ENCODE measurements around the gene CCL4. TPM values are rescaled to one million over a fixed set of nuclear protein-coding genes. Genes with fewer than 3 reads are reported as not detected.

Gene CCL4
- total and polyA plus RNA-seq, 2 experiments from 2014 or later, result not detected

GRCh38 chr17:36070427-36070826, 33.2 kb upstream of the CCL4 start (continued):
- TF ChIP-seq ZNF462 (CRISPR knock-in tag; IDR thresholded peaks at IDR 0.05) (no peak), STAT1 (IDR thresholded peaks at IDR 0.05; ENCODE audit: unreplicated experiment) (no peak)

- Mint-ChIP-seq H3K4me3 (no peak overlapping the region), H3K4me1 (no peaks in the 10 kb centered on the region; the same call in 2 of the 3 replicates), H3K36me3 (ENCODE audit: low read depth) (no peaks in the 10 kb centered on the region; the same call in 2 of the 3 replicates), H3K9me3 (no peaks in the 10 kb centered on the region), H3K27ac (no peak overlapping the region), H3K27me3 (ENCODE audit: insufficient read depth, low read depth, poor library complexity) (no peaks in the 10 kb centered on the region)
- Histone ChIP-seq H3K36me3 (ENCODE audit: insufficient read depth) (no peaks in the 10 kb centered on the region), H3K4me3 (no peak overlapping the region), H3K4me2 (no peak overlapping the region), H3K27me3 (ENCODE audit: insufficient read depth) (no peaks in the 10 kb centered on the region), H2AFZ (no peak overlapping the region), H3K27ac (ENCODE audit: low read depth) (no peak overlapping the region), H3F3A (replicated peaks; ENCODE audit: low read depth) (no peaks in the 10 kb centered on the region), H3K79me2 (replicated peaks; ENCODE audit: insufficient read depth) (no peaks in the 10 kb centered on the region), H4K20me1 (replicated peaks; ENCODE audit: insufficient read depth) (no peaks in the 10 kb centered on the region), H3K4me1 (ENCODE audit: insufficient read depth) (no peaks in the 10 kb centered on the region), H3K9me2 (ENCODE audit: insufficient read depth) (peaks cover 11% of the 10 kb centered on the region)
- ATAC-seq (no peak), DNase-seq (ENCODE audit: low spot score) (no peak)
- no peak for TF ChIP-seq REST (IDR thresholded peaks at IDR 0.05; ENCODE audit: unreplicated experiment)
- no peak for TF ChIP-seq CTCF (conservative IDR thresholded peaks at IDR 0.05; ENCODE audit: low read depth in 2 of 2)
- no peak for TF ChIP-seq CREB1 (CRISPR knock-in tag; IDR thresholded peaks at IDR 0.05; ENCODE audit: low read depth)
- TF ChIP-seq EZH2 (IDR thresholded peaks at IDR 0.05; ENCODE audit: low read depth, unreplicated experiment), result no peak
- no peak for TF ChIP-seq NANOG (IDR thresholded peaks at IDR 0.05; ENCODE audit: borderline replicate concordance)
- TF ChIP-seq ETS1 (IDR thresholded peaks at IDR 0.05), result no peak
These were observed 31.9 kb upstream of the CCL4 start for GRCh38 chr17:36071751-36072150.
